ENCODE results near the gene PPP3CA. TPM values are rescaled to one million over a fixed set of nuclear protein-coding genes. Genes with fewer than 3 reads are reported as not detected.

PPP3CA gene
- total and polyA plus RNA-seq, 11 donors: 5.9 to 32.5 (median 19.3) TPM

DNA sequence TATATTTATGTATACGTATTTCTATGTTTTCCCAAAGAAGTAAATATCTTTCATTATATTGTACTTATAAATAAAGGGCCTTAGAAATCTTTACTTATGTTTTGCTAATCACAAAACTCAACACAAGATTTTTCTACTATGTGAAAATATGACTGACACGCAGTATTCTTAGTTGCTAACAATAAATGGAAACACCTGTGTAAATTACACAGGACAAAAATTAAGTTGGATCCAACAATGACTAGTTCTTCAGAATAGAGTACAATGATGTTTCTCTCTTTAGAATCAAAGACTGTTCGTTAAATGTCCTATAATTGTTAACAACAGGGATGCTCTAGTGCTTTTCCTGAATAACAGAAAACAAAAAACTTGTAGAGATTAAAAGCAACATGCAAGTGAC is 96.1 kb downstream of the PPP3CA start:
- Histone ChIP-seq H3K27me3 (no peaks in the 10 kb centered on the region), H3K4me1 (peaks cover 0 to 19% (median 5%) of the 10 kb centered on the region in 12 donors), H3K9me3 (no peaks in the 10 kb centered on the region), H3K27ac (no peak overlapping the region), H3K4me3 (no peak overlapping the region), H3K36me3 (no peaks in the 10 kb centered on the region)
- TF ChIP-seq, protein P1, sequence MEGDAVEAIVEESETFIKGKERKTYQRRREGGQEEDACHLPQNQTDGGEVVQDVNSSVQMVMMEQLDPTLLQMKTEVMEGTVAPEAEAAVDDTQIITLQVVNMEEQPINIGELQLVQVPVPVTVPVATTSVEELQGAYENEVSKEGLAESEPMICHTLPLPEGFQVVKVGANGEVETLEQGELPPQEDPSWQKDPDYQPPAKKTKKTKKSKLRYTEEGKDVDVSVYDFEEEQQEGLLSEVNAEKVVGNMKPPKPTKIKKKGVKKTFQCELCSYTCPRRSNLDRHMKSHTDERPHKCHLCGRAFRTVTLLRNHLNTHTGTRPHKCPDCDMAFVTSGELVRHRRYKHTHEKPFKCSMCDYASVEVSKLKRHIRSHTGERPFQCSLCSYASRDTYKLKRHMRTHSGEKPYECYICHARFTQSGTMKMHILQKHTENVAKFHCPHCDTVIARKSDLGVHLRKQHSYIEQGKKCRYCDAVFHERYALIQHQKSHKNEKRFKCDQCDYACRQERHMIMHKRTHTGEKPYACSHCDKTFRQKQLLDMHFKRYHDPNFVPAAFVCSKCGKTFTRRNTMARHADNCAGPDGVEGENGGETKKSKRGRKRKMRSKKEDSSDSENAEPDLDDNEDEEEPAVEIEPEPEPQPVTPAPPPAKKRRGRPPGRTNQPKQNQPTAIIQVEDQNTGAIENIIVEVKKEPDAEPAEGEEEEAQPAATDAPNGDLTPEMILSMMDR (IDR thresholded peaks at IDR 0.05): no peak
- TF ChIP-seq POLR2A (IDR thresholded peaks at IDR 0.05): no peak
- intact Hi-C loops (cut with DNase I): no loop called here
- ATAC-seq: no peak
- no peak for DNase-seq
- WGBS, 4 donors: 69 to 82% (median 72%) methylated on average over 3 of the region's 3 CpGs

DNA sequence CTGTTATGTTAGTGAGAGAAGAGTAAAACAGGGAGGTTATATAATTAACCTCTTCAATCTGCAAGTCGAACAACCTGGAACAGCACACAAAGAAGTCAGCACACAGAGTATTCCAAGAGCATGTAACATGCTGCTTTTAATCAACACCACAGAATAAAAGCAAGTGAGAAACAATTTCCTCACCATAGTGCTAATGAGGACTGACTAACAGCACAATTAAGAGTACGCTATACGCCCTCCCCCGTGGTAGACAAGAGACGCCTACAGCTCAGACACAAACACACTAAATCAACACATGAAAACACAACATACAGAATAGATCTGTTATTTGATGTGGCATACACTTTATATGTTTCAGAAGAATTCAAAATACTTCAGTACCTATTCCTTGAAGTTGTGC is 103.0 kb downstream of the PPP3CA start:
- no peak for TF ChIP-seq POLR2A (IDR thresholded peaks at IDR 0.05)
- TF ChIP-seq, protein P1 (IDR thresholded peaks at IDR 0.05): no peak
- Histone ChIP-seq H3K27ac (no peak overlapping the region), H3K4me1 (peaks cover 0 to 4% (median 0%) of the 10 kb centered on the region in 12 donors), H3K4me3 (no peak overlapping the region), H3K36me3 (no peaks in the 10 kb centered on the region), H3K27me3 (no peaks in the 10 kb centered on the region), H3K9me3 (no peaks in the 10 kb centered on the region)
- no peak for DNase-seq
- ATAC-seq: no peak
- WGBS, 4 donors: 88 to 96% (median 95%) methylated on average over 5 of the region's 5 CpGs
- intact Hi-C loops (cut with DNase I): no loop called here

DNA sequence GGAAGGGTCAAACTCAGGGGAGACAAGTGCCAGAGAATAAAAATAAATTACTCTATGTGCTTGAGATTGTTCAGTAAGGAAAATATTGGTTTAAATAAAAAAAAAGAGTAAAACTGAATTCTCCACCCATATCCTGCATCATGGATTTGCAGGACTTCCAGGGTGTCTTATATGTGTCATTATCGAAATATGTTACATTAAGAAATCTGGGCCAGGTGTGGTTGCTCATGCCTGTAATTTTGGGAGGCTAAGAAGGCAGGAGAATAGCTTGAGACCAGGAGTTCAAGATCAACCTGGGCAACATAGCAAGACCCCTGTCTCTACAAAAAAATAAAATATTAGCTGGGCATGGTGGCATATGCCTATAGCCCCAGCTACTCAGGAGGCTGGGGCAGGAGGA is 104.9 kb downstream of the PPP3CA start:
- DNase-seq (no peak), ATAC-seq (no peak)
- Histone ChIP-seq H3K4me1 (peaks cover 0 to 20% (median 8%) of the 10 kb centered on the region in 12 donors), H3K4me3 (no peak overlapping the region), H3K27ac (no peak overlapping the region), H3K36me3 (no peaks in the 10 kb centered on the region), H3K27me3 (no peaks in the 10 kb centered on the region), H3K9me3 (no peaks in the 10 kb centered on the region)
- 94 to 98% (median 97%) methylated on average over 1 of the region's 1 CpG for WGBS, 4 donors
- intact Hi-C loops (cut with DNase I): no loop called here
- TF ChIP-seq POLR2A (IDR thresholded peaks at IDR 0.05): no peak
- TF ChIP-seq, protein P1 (IDR thresholded peaks at IDR 0.05): no peak

DNA sequence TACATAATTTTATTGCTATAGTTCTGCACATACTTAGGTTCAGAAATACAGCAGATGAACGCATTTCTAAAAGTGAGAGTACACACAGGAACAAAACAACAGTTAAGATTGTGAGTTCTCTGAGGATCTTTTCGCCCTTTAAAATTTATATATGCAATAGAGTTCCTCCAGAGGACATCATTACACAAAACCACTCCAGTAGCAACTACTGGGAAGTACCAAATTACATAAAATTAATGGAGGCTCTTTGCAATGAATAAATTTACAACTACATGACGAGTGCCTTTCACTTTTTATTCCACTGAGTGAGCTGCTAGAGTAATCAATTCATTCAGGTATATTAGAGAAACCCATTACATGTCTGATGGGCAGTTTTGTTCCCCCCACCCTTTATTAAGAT is 107.2 kb downstream of the PPP3CA start:
- intact Hi-C loops (cut with DNase I): no loop called here
- H3K27me3 ChIP-seq: no peaks in the 10 kb centered on the region
- WGBS, 4 donors: 96 to 98% (median 97%) methylated on average over 3 of the region's 3 CpGs
- DNase-seq (no peak), ATAC-seq (no peak)
- no peaks in the 10 kb centered on the region for H3K36me3 ChIP-seq
- no peaks in the 10 kb centered on the region for H3K9me3 ChIP-seq
- H3K4me3 ChIP-seq: no peak overlapping the region
- no peak overlapping the region for H3K27ac ChIP-seq
- TF ChIP-seq, protein P1 (IDR thresholded peaks at IDR 0.05): no peak
- no peak for TF ChIP-seq POLR2A (IDR thresholded peaks at IDR 0.05)
- peaks cover 0 to 30% (median 8%) of the 10 kb centered on the region in 12 donors for H3K4me1 ChIP-seq
